AG08396 (cell line): ENCODE measurements around the gene IL6R.
A peak's percentile ranks its signal among the peaks of the same experiment; 100 is the strongest.
"Not testable (repeated sequence)": the region's sequence is repeated elsewhere in the genome, so short reads cannot be mapped to it uniquely, and the experiment has no call there.

Experiments used
- DNase-seq: peaks from one replicate; pipeline ENCODE4 v3.0.0; 2012; ENCODE audit warnings: low spot score, mixed read lengths

Gene IL6R

DNA sequence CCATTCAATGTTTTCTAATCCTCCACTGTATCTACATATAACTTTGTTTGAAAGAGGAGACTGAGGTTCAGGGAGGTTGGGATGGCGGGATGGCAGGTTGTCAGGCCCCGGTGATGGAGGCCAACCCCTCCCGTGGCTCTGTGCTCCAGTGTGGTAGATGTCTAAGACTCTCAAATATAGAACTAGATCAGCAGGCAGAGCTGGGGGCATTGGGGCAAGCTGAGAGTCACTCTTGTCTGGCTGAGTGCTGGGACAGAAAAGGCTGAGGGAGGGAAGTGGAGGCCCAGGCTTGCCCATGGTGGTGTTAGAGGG is 1.7 kb downstream of the IL6R start:
- DNase-seq: no peak

DNA sequence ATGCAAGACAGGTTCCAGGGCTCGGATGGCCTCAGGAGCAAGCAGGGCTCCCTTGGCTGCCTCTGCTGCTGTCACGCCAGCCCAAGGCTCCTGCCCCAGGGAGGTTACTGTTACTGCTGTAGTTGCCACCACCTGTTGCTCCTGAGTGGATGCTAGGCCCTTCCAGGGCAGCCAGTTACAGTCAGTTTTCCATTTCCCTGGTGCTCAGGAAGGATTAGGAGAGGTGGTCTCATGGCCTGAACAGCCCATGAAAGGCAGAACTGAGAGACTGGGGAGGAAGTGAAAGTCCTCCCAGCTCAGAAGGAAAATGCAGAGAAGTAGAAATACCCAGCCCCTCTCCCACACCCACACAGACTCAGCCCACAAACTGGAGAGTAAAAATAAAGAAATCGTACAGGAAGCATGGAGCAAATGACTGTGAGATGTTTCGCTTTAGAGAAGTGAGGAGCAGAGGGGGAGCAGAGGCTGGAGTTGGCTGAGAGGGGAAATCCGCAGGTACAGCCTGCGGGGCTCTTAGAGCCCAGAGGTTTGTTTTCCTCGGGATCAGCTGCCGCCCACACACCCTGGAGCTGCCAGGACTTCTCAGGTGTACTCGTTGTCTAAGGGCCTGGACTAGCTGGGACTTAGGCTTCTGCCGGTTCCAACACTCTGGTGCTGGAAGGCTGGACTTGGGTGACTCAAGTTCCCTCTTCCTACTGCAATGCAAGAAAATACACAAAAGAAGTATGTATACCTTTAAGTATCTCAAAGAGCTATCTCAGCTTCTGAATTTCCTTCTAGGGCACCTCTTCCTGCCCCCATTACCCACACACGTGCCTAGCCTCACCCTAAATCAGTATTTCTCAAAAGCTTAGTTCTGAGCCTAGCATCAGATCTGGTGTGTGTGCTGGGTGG is 2.3 kb downstream of the IL6R start:
- DNase-seq: no peak

DNA sequence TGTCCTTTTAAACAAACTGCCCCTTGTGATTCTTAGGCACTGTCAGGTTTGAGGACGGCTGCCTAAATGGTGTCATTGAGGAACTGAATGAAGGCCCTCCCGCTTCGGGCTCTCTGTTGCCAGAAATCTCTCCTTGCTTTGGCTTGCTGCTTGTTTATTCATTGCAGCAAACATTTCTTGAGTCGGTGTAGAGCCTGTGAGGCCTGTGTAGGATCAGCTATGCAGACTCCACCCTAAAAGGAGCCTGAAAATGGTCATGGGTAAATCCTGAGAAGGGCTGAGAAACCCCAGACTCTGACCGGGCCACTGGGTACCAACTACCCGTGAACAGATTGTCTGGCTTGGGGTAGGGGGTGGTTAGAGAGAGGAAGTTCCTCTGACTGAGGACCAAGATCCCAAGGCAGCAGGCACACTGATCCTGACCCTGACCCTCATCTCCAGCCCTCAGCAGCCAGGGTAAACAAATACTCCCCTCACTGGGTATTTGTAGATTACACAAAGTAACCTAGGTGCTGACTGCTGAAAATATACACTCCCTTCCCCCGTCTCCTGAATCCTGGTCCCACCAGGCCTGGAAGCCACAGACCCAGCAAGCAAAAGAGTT is 3.1 kb downstream of the IL6R start:
- DNase-seq: no peak

GRCh38 chr1:154410185-154410827 is 5.2 kb downstream of the IL6R start:
- DNase-seq: no peak

- no peak for DNase-seq
These were observed 6.4 kb downstream of the IL6R start for GRCh38 chr1:154411525-154411924.

DNA sequence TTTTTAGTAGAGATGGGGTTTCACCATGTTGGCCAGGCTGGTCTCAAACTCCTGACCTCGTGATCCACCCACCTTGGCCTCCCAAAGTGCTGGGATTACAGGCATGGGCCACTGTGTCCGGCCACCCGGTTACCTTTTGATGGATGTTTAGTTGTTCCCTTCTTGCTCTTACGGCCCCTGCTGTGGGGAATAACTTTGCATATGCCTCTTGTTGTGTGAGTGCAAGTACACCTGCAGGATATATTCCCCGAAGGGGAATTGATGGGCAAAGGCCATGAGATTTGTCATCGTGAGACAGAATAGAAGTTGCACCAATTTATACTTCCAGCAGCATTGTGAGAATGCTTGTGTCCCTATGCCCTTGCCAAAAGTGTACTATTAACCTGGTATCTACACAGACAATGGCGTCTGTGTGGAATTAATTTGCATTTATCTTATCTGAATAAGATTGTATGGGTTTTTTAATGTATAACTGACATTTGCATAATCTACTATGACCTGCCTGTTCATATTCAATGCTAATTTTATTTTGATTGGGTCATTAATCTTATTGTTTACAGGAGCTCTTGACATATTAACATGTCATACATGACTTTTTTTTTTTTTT is 8.1 kb downstream of the IL6R start:
- no peak for DNase-seq

DNA sequence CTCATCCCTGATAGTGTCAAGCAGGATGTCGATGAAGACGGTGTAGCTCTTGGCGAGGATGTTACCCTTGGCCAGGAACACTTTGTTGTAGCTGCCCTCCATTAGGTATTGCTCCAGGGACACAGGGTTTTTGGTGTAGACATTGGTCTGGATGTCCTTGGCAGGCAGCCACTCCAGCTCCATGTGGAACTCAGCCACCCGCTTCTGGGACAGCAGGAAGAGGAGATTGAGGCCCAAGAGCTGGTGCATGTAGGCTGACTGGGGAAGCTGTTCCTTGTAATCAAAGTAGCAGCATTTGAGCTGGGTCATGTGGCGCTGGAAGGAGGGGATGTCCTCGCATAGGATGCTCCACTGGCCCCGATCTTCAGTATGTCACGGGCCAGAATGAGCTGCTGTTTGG is 9.5 kb downstream of the IL6R start:
- DNase-seq: no peak

- DNase-seq: no peak
These were observed 11.6 kb downstream of the IL6R start for GRCh38 chr1:154416471-154417337.

DNA sequence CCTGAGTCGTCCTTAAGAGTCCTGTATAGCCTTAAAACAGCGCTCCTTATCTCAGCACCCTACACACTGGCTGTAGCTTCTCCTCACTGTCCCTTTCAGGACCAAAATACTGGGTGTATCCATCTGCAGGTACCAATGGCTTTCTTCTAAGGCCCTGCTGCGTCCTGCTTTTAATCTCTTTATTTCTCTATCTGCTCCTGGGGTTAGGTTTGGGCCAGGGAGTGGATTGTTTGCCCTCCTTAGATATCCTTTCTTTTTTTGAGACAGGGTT is 12.1 kb downstream of the IL6R start:
- DNase-seq: no peak

DNA sequence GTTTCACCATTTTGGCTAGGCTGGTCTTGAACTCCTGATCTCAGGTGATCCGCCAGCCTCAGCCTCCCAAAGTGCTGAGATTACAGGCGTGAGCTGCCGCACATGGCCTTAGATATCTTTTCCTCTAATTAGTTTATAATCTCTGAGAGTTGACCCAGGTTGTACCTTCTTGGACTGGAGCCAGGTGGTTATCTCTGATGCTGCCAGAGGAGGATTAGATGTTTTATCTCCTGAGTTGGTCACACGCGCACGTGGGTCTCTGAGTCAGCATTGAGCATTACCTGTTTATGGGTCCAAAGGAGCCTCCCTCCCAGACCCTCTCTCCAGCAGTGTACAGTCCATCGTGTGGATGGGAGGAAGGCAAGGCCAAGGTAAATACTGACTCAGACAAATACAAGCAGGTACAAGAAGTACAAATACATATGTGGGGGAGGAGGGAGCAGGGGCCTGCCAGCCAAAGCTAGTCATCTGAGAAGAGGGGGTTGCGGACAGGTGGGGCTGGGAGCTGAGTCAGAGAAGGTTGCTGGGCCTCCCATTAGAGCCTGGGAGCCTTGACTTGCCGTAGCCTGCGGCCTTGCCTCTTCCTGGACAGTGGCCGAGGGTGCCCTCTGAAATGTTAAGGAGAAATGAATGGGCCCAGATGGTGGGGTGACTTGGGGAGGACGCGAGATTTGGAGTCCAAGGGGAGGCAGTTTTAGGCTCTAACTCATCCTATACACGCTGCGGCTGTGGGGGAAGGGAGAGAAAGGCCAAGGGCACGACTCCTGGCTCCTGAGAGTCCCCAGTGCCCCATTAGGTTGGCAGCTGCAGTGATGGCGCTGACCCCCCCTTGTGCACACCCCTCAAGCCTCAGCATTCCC is 13.1 kb downstream of the IL6R start:
- no peak for DNase-seq

DNA sequence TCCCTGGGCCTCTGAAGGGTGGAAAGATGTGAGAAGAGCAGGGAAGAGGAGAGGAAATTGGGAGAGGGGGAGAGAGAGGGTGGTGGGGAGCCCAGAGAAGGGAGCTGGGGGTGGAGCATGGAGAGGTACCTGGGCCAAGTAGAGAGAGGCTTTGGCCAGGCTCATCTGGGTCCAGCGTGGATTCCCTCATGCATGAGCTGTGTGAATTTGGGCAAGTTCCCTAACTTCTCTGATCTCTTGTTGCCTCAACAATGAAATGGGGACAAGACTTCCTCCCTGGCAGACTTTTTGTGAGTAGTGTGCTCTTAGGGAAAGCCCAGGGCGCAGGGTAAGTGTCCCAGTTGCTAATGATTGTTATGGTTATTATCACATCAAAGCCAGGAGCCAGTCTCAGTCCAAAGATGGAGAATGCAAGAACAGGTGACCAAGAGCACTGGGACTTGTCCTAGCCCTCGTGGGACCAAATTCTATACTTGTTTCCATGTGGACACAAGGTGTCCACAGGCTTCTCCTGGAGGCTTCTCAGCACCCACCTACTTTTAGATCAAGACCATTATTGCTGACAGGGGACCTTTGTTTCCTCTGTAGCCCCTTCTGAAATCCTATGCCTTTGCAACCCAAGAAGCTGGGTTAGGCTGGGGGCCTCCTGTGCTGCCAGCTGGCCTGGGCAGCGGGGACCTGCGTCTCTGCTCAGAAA is 13.9 kb downstream of the IL6R start:
- DNase-seq: no peak

GRCh38 chr1:154419620-154420571 is 14.8 kb downstream of the IL6R start:
- DNase-seq: peak; percentile 82

- no peak for DNase-seq
These were observed 16.1 kb downstream of the IL6R start for GRCh38 chr1:154420961-154421924.

GRCh38 chr1:154422049-154422448 is 16.9 kb downstream of the IL6R start:
- DNase-seq: not testable (repeated sequence)

DNA sequence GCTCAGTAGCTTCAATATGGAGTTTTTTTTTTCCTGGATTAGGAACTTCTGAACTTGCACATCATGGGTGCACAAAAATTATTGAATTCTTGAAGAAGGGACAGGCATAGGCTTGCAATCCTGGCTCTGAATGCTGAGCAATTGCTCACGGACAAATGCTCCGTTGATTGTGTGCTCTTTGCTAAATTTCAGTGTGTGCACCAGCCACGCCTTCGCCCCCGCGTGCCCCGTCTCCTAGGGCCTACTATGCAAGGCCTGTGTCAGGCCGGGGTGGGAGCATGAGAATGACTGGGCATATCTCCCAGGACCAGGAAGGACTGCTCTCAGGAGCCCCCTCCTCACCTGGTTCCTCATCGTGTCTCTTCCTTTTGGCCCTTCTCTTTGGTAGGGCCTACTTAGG is 17.4 kb downstream of the IL6R start:
- no peak for DNase-seq

DNA sequence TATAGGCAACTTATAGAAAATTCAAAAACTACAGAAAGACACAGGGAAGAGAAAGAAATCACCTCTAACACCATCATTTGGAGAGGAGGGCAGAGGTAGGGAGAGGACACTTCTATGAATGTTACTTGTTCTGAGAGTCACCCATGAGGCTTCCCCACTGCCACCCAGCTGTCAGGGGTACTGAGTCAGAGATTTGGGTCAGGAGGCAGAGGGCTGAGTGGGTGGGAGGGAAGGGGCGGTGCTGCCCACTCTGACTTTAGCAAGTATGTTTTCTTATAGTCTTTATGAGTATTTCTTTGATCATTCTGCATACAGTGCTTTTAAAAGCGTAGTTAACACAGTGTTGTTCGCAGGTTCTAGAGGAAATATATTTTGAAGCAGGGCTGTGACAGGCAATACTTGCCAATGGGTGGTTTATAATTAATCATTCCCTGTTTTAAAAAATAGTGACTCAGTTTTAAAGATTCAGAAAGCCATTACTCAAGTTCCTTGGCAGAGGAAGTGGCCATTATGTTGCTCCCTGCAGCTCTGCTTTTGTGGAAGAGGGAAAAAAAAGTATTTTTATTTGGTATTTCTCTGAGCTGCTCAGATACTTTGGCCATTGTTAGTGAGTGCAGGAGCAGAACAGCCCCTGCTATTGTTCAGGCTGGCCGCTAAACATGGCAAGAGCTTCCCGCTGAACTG is 18.3 kb downstream of the IL6R start:
- peak; percentile 43 for DNase-seq

DNA sequence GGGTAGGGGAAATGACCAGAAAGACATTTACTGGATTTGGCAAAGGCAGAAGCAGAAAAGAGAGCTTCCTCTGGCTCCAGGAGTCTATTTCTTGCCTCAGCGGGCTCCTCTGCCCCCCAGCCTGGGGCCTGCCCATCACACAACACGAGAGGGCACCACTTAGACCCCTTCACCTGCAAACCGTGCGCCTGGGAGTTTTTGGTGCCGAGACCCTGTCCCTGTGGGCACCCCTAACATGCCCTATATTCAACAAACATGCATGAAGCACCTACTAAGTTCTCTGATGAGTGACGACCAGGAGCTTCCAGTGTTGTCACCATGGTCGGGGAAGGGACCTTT is 18.8 kb downstream of the IL6R start:
- DNase-seq: no peak

- DNase-seq: no peak
These were observed 20.0 kb downstream of the IL6R start for GRCh38 chr1:154425172-154425571.
